Upper lobe of left lung (tissue), 4 donors: ENCODE data around the gene PTPRD.

Experiments used
- CTCF ChIP-seq, 6 experiments: fragments of 450-650 bp in 4 of 6; fragments of 200-600 bp in 2 of 6; sonication (generic) in 2 of 6; IDR thresholded peaks; one replicate each; pipeline ENCODE4 v1.5.1; 2016 to 2019; ENCODE audit warnings: antibody characterized with exemption in 6 of 6
- EP300 ChIP-seq, 4 donors: sonication (generic); formaldehyde crosslinking; IDR thresholded peaks; one replicate each; pipeline ENCODE4 v1.5.1; 2017; ENCODE audit warnings: antibody characterized with exemption in 4 of 4, control low read depth in 2 of 4
- POLR2A ChIP-seq, 4 donors: fragments of 450-650 bp; IDR thresholded peaks; one replicate each; pipeline ENCODE4 v1.5.1; 2016 to 2017; ENCODE audit warnings: antibody characterized with exemption in 4 of 4, mild to moderate bottlenecking in 2 of 4
- POLR2AphosphoS5 ChIP-seq, 2 donors: sonication (generic); formaldehyde crosslinking; IDR thresholded peaks; one replicate each; pipeline ENCODE4 v1.5.1; 2017; ENCODE audit warnings: antibody characterized with exemption in 2 of 2

GRCh38 chr9:8392866-8393265 is 2219.9 kb downstream of the PTPRD start:
- TF ChIP-seq CTCF (IDR thresholded peaks at IDR 0.05) (no peak), EP300 (IDR thresholded peaks at IDR 0.05) (no peak), POLR2AphosphoS5 (IDR thresholded peaks at IDR 0.05) (no peak), POLR2A (IDR thresholded peaks at IDR 0.05) (no peak)
